ENCODE measurements around the gene RNF114.
"Not testable (repeated sequence)": the region's sequence is repeated elsewhere in the genome, so short reads cannot be mapped to it uniquely, and the experiment has no call there.

Gene RNF114

DNA sequence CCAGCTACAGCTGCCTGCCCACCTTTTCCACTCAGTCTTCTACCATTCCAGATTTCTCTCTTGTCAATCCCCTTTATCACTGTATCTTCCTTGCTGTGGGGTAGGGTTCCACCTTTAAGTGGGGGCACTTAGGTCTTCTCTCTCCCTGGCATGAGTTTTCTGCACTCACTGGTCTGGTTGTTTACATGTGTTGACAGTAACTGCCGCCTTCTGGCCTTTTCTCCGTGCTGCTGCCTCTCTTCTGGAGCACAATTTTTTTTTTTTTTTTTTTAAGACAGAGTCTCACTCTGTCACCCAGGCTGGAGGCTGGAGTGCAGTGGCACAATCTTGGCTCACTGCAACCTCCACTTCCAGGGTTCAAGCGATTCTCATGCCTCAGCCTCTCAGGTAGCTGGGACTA lies 12.0 kb downstream of the RNF114 start:
- no peak for TF ChIP-seq CTCF (IDR thresholded peaks at IDR 0.05)
- H3K4me1 ChIP-seq (ENCODE audit: control insufficient read depth in 1 of 2, insufficient read depth in 1 of 2, low read depth in 1 of 2, low read length in 1 of 2): no peaks in the 10 kb centered on the region
- no peak overlapping the region for H3K4me3 ChIP-seq (ENCODE audit: low read depth in 1 of 2, low read length in 1 of 2)
- H3K36me3 ChIP-seq: peaks cover 87% of the 10 kb centered on the region
- H3K27ac ChIP-seq: no peak overlapping the region
- H3K9me3 ChIP-seq: no peaks in the 10 kb centered on the region
- H3K27me3 ChIP-seq: no peaks in the 10 kb centered on the region

DNA sequence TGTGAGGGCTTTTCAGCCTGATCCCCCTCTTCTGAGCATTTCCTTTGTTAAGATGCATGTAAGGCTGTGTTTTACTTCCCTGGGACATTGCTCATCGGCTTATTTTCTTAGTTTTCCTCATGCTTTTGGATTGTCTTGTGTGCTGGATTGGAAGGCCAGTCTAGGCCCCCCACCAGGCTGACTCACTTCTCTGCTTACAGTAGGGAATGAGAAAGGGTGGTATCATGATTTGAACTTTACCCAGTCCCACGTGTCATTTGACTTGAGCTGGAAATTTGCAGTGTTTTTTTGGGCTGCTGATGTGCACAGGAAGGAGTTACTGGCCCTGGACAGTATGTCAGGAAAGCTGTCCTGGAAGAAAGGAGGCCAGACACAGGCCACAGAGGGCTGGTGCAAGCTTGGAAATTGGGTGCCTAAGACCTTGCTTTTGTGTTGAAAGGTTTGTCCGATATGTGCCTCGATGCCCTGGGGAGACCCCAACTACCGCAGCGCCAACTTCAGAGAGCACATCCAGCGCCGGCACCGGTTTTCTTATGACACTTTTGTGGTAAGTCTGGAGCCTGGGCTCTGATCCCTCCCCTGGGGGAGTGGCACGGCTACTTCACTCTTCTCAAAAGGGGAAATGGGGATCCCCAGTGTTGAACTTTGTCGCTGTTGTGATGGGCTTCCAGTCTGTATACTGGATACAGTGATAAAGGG lies 12.8 kb downstream of the RNF114 start:
- Histone ChIP-seq H3K4me1 (ENCODE audit: control insufficient read depth in 1 of 2, insufficient read depth in 1 of 2, low read depth in 1 of 2, low read length in 1 of 2) (no peaks in the 10 kb centered on the region), H3K27me3 (no peaks in the 10 kb centered on the region), H3K4me3 (ENCODE audit: low read depth in 1 of 2, low read length in 1 of 2) (no peak overlapping the region), H3K27ac (no peak overlapping the region), H3K36me3 (peaks cover 91% of the 10 kb centered on the region), H3K9me3 (no peaks in the 10 kb centered on the region)
- no peak for TF ChIP-seq CTCF (IDR thresholded peaks at IDR 0.05)

DNA sequence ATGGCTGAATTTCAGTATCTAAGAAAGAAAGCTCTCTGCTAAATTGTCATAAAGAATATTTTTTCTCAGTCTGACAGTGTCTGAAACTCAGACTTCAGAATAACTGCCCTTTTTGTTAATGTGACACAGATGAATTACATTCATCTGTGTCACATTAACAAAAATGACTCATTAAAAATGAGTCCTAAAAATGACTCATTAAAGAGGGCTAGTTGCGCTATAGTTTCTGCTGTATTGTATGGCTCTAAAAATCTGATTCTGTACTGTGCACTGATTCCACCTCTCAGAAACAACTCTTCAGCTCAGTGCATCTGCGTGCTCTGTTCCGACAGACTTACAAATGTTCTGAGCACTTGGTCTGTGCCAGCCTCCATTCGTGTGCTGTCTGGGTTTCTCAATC lies 15.0 kb downstream of the RNF114 start:
- peaks cover 98% of the 10 kb centered on the region for H3K36me3 ChIP-seq
- no peak overlapping the region for H3K4me3 ChIP-seq (ENCODE audit: low read depth in 1 of 2, low read length in 1 of 2)
- no peak overlapping the region for H3K27ac ChIP-seq
- no peaks in the 10 kb centered on the region for H3K9me3 ChIP-seq
- TF ChIP-seq CTCF (IDR thresholded peaks at IDR 0.05): no peak
- H3K27me3 ChIP-seq: no peaks in the 10 kb centered on the region
- no peaks in the 10 kb centered on the region for H3K4me1 ChIP-seq (ENCODE audit: control insufficient read depth in 1 of 2, insufficient read depth in 1 of 2, low read depth in 1 of 2, low read length in 1 of 2)

DNA sequence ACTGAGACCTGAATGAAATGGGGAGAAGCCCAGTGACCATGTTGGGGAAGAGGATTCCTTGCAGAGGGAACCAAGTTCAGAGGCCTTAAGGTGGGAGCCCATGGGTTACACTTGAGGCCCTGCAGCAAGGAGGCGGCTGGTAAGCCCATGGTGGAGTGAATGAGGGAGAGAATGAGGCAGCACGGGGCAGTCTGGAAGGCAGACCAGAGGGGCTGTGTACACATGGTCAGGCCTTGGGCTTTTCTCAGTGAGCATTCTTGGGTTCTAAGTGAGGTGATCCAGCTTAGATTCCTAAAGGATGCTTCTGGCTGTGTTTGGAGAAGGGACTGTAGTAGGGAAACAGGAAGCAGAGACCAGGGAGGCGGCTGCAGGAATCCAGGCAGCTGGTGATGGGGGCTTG lies 19.0 kb downstream of the RNF114 start:
- no peak for TF ChIP-seq CTCF (IDR thresholded peaks at IDR 0.05)
- H3K36me3 ChIP-seq: peaks cover 96% of the 10 kb centered on the region

DNA sequence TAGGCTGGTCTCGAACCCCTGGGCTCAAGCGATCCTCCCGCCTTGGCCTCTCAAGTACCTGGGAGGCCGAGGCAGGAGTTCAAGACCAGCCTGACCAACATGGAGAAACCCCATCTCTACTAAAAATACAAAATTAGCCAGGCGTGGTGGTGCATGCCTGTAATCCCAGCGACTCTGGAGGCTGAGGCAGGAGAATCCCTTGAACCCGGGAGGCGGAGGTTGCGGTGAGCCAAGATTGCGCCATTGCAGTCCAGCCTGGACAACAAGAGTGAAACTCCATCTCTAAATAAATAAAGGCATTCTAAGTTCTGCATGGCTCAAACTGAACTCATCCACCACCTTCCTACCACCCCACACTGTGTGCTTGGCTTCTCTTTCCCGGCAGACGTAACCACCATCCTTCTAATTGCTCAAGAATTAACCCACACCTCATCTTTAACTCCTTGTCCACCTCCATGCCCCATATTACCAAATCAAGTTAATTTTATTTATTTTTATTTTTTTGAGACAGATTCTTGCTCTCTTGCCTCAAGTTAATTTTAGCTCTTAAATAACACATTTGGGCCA lies 19.7 kb downstream of the RNF114 start:
- H3K4me1 ChIP-seq (ENCODE audit: control insufficient read depth in 1 of 2, insufficient read depth in 1 of 2, low read depth in 1 of 2, low read length in 1 of 2); H3K27ac ChIP-seq; H3K4me3 ChIP-seq (ENCODE audit: low read depth in 1 of 2, low read length in 1 of 2); H3K9me3 ChIP-seq; H3K27me3 ChIP-seq: not testable (repeated sequence)
- peaks cover 88% of the 10 kb centered on the region for H3K36me3 ChIP-seq

More for the DNA sequence above, 19.0 kb downstream of the RNF114 start:
- no peaks in the 10 kb centered on the region for H3K27me3 ChIP-seq
- no peaks in the 10 kb centered on the region for H3K9me3 ChIP-seq
- no peak overlapping the region for H3K4me3 ChIP-seq (ENCODE audit: low read depth in 1 of 2, low read length in 1 of 2)
- no peak overlapping the region for H3K27ac ChIP-seq
- H3K4me1 ChIP-seq (ENCODE audit: control insufficient read depth in 1 of 2, insufficient read depth in 1 of 2, low read depth in 1 of 2, low read length in 1 of 2): no peaks in the 10 kb centered on the region

DNA sequence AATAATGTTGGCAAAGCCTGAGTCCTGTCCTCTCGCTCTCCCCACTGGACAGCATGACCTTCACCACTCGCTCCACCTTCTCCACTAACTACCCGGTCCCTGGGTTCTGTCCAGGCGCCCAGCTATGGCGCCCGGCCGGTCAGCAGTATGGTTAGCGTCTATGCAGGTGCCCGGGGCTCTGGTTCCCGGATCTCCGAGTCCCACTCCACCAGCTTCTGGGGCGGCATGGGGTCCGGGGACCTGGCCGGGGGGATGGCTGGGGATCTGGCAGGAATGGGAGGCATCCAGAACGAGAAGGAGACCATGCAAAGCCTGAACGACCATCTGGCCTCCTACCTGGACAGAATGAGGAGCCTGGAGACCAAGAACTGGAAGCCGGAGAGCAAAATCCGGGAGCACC lies 20.5 kb downstream of the RNF114 start:
- H3K9me3 ChIP-seq: no peaks in the 10 kb centered on the region
- TF ChIP-seq CTCF (IDR thresholded peaks at IDR 0.05): no peak
- H3K4me3 ChIP-seq (ENCODE audit: low read depth in 1 of 2, low read length in 1 of 2): no peak overlapping the region
- no peak overlapping the region for H3K27ac ChIP-seq
- peaks cover 80% of the 10 kb centered on the region for H3K36me3 ChIP-seq
- H3K27me3 ChIP-seq: no peaks in the 10 kb centered on the region
- H3K4me1 ChIP-seq (ENCODE audit: control insufficient read depth in 1 of 2, insufficient read depth in 1 of 2, low read depth in 1 of 2, low read length in 1 of 2): no peaks in the 10 kb centered on the region

DNA sequence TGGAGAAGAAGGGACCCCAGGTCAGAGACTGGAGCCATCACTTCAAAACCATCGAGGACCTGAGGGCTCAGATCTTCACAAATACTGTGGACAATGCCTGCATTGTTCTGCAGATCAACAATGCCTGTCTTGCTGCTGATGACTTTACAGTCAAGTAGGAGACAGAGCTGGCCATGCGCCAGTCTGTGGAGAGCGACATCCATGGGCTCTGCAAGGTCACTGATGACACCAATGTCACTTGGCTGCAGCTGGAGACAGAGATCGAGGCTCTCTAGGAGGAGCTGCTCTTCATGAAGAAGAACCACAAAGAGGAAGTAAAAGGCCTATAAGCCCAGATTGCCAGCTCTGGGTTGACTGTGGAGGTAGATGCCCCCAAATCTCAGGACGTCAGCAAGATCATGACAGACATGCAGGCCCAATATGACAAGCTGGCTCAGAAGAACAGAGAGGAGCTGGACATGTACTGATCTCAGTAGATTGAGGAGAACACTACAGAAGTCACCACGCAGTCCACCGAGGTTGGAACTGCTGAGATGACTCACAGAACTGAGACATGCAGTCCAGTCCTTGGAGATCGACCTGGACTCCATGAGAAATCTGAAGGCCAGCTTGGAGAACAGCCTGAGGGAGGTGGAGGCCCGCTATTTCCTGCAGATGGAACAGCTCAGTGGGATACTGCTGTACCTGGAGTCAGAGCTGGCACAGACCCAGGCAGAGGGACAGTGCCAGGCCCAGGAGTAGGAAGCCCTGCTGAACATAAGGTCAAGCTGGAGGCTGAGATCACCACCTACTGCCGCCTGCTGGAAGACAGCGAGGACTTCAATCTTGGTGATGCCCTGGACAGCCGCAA lies 21.1 kb downstream of the RNF114 start:
- H3K9me3 ChIP-seq; H3K27ac ChIP-seq; H3K4me1 ChIP-seq (ENCODE audit: control insufficient read depth in 1 of 2, insufficient read depth in 1 of 2, low read depth in 1 of 2, low read length in 1 of 2); H3K27me3 ChIP-seq; H3K4me3 ChIP-seq (ENCODE audit: low read depth in 1 of 2, low read length in 1 of 2): not testable (repeated sequence)
- H3K36me3 ChIP-seq: peaks cover 74% of the 10 kb centered on the region
